HG03558 (cell line): ENCODE measurements around the gene S1PR2.
"Not testable (repeated sequence)": the region's sequence is repeated elsewhere in the genome, so short reads cannot be mapped to it uniquely, and the experiment has no call there.

Experiments
- ATAC-seq: cut with Tn5 transposase; IDR thresholded peaks from one replicate; pipeline ENCODE4 v1.9.1; 2021; ENCODE audit warnings: moderate number of reproducible peaks; ENCODE audit not compliant: unreplicated experiment; ENCODE audit errors: extremely low read depth

S1PR2 gene

DNA sequence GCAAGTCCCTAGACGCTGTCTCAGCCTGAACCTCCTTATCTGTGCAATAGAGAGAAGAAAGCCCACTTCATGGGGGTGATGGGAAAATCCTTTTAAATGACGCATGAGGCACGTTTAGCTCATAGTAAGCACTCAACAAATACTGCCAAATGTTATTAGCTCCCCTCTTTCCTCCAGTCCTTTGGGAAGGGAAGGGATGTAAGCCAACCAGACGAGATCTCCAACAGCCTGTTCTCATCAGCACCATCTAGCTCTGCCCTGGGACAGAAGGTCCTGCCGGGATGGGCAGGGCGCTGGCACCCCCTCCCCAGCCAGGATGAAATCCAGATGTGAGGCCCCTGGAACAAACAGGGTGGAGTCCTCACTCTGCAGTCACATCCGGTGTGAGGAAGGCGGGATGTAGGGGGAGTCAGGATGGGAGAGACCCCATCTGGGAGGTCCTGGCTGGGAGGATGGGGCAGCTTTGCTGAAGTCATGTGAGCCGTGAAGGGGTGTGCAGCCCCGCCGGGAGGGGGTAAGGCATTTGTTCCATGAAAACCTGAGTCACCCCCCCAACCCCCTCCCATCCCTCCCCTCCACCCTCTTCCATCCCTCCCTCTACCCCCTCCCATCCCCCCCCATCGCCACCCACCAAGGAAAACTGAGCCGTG lies 4.6 kb downstream of the S1PR2 start:
- ATAC-seq = no peak

DNA sequence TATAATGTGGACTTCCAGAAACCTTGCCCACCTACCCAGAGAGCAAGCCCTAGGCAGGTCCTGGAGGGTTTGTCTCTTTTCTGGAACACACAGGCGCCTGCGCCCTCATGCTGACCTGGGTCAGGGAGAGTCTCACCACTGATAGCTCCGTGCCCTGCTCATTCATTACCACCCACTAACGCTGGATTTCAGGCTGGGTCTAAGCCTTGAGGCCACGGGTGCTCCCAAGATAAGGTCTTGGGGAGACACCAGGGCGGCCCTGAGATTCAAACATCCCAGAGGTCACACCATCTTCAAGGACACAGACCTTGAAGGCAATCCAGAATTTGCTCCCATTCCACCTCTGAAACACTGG lies 5.1 kb downstream of the S1PR2 start:
- no peak for ATAC-seq

DNA sequence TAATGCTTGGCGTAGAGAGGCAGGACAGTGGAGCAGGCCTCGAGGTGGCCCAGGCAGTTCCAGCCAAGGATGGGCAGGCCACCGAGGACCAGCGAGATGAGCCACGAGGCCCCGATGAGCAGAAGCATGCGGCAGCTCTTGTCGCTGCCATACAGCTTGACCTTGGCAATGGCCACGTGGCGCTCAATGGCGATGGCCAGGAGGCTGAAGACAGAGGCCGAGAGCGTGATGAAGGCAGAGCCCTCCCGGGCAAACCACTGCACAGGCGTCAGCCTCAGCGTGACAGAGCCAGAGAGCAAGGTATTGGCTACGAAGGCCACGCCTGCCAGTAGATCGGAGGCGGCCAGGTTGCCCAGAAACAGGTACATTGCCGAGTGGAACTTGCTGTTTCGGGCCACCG lies 6.8 kb downstream of the S1PR2 start:
- no peak for ATAC-seq

DNA sequence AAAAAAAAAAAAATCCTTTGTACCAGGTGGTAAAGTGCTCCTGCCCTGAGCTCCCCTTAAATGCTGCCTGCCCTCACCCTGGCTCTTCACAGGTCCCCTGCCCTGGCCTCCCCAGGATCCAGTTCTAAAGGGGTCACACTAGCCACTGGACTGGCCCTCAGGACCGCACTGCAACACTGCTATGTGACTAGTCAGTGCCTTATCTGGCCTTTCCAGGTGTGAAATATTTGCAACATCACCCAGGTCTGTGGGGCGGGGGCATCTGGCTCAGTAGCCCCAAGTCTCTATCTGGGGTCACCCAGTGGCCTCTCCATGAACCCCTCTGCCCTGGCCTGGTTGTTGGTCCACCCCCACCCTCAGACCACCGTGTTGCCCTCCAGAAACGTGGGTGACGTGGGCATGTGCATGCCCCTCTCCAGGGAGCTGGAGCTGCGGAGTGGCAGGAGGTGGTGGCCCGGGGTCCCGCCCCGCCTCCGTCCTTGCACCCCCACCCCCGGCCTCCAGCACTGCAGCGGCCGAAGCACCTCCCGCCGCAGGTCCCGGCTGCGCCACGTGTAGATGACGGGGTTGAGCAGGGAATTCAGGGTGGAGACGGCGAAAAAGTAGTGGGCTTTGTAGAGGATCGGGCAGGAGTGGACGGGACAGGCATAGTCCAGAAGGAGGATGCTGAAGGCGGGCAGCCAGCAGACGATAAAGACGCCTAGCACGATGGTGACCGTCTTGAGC lies 7.5 kb downstream of the S1PR2 start:
- no peak for ATAC-seq

DNA sequence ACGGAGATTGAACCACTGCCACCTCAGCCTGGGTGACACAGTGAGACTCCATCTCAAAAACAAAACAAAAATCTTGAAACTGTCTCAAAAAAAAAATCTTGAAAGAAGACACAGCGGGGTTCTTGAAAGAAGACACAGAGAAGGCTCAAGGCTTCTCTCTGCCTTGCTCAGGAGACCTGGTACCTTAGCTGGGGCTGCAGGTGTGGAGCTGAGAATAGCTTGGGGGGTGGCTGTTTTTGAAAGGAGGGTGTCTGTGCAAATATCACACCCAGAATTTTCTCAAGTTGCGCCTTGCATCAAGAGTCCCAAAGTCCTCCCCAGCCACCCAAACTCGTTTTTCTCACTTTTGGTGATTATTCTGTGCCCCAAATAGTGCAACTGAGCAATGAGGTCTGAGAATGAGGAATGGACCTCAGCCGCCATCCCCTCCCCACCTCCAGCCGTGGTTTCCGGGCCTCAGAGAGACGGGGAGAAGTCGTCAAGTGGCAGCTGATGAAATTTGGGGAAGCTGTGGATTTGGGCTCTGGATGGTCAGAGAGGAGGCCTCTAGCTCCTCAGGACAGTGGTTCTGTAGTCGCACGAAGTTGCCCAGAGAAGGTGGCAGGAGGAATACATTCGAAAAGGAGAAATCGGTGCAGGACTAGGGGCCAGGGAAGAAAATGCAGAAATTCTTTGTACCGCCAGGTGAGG lies 8.8 kb downstream of the S1PR2 start:
- no peak for ATAC-seq

DNA sequence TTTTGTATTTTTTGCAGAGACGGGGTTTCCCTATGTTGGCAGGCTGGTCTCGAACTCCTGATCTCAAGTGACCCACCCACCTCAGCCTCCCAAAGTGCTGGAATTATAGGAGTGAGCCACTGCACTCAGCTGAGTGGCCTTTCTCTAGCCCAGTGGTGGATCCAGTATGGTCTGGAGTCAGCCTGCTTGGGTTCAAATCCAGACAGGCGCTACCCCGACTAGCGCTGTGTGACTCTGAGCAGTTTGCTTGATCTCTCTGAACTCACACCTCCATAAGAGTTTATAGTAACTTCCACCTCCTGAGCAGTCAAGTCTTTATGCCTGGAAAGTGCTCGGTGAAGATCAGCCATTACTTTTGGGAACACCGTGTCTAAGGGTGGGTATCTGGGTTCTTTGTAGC lies 10.4 kb downstream of the S1PR2 start:
- ATAC-seq = no peak

DNA sequence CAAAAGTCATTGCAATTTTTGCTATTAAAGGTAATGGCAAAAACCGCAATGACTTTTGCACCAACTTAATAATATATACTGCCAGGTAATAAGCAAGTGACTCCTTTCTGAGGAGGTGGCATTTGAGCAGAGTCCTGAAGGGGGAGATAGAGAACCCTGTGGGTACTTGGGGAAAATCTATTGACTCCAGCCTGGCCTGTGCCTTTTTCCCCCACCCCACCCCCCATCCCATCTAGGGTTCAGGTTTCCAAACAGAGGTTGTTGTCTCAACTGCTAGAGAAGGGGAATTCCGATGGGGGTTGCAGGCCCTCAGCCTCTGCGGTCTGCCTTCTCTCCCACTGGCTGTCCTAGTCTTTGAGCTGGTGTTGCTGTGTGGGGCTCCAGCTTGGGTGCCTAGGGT lies 11.5 kb downstream of the S1PR2 start:
- no peak for ATAC-seq

DNA sequence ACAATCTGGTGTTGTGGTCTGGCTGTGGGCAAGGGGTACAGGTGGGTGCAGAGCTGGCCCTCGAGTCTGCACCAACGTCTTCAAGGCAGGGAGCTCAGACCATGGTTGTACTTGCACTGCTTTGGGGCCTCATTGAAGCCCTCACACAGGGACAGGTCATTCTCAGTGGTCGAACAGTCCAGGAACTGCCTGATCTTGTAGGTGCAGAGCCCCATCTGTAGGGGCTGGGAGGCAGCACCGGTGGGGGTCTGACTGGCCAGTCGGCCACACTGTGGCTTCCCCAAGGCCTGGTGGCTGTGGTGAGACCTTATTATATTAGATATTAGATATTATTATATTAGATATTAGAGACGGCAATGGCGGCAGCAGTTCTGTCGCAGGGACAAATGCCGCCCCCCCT lies 14.0 kb downstream of the S1PR2 start:
- no peak for ATAC-seq

DNA sequence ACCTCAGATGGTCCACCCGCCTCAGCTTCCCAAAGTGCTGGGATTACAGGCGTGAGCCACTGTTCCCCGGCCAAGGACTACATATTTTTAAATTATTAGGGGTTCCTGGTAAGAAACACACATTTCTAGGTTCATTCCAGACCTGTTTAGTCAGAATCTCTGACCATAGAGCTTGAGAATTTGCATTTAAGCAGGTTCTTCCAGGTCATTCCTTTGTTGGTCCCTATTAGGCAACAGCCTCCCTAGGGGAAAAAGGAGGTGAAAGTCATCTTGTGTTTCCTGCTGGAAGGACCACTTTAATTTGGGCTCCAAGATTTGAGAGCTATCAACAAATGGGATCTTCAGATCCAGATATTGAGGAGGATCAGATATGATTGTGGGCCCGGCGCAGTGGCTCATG lies 16.3 kb downstream of the S1PR2 start:
- no peak for ATAC-seq

DNA sequence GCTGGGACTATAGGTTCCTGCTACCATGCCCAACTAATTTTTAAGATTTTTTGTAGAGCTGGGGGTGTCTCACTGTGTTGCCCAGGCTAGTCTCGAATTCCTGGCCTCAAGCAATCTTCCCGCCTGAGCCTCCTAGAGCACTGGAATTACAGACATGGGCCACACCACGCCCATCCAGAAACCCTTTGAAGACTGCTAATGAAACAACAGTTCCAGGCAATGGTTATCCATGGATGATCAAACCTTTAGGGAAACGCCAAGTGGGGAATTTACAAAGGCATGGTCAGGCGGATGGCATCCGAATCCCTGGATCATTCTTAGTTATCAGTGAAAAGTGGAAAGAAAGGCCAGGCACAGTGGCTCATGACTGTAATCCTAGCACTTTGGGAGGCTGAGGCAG lies 19.4 kb downstream of the S1PR2 start:
- no peak for ATAC-seq

DNA sequence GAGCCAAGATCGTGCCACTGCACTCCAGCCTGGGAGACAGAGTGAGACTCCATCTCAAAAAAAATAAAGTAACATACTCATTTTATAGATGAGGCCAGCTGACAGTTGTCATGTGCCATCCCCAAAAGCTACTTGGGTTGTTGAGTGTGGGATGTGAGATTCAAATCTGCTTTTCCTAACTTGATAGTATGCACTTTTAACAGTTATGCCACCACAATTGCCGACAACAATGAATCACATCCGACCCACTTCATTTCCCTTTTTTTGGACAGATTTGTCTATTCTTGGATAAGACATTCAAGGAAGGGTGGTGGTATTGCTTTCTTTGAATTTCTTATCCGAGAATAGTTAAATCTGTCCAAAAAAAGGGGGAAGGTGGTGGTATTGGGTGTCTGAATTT lies 20.1 kb downstream of the S1PR2 start:
- ATAC-seq = no peak

DNA sequence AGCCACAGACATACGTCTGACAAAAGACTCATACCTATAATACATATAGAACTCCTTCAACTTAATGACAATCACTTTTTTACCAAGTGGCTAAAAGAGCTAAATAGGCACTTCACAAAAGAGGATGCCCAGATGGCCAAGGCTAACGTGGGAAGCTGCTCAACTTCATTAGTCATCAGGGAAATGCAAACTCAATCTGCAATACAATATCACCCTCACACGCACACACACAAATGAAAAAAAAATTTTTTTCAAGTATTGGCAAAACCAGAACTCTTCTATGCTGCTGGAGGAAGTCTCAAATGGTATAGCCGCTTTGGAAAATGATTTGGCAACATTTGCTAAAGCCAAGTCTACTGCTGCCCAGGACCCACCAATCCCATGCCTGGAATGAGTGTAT lies 21.8 kb downstream of the S1PR2 start:
- ATAC-seq = no peak

DNA sequence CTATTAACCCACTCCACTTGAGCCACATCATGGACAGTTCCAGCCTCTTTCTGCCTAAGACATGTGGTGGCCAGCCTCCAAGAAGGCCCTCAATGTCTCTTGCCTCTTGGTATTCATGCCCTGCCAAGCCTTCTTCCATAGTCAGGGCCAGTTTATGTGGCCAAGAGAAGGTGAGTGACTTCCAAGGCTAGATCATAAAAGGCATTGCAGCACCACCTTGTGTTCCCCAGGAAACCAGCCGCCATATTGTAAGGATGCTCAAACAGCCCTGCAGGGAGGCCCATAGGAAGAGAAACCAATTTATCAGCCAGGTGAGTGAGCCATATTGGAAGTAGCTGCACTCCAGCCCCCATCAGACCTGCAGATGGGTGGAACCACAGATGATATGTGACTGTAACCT lies 24.1 kb downstream of the S1PR2 start:
- ATAC-seq = no peak

DNA sequence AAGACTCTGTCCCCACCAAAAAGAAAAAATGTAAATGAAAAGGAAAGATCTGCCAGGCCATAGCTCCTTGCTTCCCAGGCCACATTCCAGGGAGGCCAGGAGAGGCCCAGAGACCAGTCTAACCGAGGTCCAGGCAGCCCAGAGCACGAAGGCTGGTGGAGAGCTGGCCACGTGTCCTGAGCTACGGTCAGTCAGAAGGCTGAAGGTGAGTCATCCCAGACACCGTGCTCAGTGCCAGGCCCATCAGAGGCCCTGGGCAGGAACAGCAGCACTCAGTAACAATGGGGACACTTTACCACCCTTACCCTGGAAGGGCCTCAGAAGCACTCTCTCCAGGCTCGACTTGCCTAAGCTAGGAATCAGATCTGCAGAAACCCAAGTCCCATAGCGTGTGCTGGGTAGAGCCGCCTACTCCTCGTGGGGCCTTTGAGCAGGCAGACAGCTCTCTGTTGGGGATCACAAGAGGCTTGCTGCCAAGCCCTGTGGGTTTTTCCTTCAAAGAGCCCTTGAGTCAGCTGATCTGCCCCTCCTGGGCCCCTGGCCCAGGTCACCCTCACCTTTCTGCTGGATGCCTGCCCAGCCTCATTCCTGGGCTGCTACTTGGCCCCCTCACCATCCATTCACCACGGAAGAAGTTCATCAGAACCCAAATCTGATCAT lies 24.8 kb downstream of the S1PR2 start:
- ATAC-seq = no peak

DNA sequence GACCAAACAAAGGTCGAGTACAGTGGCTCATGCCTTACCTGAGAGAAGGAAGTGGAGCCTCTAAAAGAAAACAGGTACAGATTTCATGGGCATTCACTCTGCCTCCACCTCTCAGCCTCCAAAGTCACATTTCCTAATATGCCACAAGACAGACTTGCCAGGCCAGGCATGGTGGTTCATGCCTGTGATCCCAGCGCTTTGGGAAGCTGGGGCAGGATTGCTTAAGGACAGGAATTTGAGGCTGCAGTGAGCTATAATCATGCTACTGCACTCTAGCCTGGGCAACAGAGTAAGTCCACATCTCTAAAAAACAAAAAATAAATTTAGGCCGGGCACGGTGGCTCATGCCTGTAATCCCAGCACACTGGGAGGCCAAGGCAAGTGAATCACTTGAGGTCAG lies 25.5 kb downstream of the S1PR2 start:
- no peak for ATAC-seq

DNA sequence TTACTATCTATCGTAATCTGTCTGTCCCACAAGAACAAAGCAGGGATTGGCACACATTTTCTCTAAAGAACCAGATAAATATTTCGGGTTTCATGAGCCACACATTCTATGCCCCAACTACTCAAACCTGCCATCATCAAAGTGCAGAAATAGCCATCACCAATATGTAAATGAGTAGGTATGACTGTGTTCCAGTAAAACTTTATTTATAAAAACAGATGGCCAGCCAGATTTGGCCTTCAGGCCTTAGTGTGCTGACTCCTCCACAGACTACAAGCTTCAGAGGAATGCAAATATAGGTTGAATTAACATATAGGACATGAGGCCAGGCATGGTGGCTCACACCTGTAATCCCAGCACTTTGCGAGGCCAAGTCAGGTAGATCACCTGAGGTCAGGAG lies 27.4 kb downstream of the S1PR2 start:
- no peak for ATAC-seq

DNA sequence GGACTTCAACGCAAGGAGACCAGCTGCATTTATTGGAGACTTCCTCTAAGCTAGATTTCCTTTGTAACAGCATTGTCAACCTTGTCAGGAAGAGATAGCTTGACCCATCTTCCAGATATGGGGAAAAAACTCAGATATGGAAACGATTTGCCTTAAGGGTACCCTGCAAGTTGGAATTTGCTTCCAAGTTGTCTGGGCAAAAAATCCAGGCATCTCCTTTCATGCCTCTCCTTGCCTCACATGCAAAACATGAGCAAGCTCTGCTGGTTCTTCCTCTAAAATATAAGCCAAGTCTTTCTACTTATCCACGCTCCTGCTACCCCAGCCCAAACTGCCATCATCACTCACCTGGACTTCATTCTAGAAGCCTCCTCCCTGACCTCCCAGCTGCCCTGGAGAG lies 30.0 kb downstream of the S1PR2 start:
- no peak for ATAC-seq

DNA sequence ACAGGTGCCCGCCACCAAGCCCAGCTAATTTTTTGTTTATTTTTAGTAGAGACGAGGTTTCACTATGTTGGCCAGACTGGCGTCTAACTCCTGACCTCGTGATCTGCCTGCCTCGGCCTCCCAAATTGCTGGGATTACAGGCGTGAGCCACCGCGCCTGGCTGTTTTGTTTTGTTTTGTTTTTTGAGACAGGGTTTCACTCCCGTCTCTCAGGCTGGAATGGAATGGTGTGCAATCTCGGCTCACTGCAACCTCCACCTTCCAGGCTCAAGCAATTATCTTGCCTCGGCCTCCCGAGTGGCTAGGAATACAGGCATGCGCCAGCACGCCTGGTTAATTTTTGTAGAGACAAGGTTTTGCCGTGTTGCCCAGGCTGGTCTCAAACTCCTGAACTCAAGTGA lies 31.0 kb downstream of the S1PR2 start:
- ATAC-seq = not testable (repeated sequence)

DNA sequence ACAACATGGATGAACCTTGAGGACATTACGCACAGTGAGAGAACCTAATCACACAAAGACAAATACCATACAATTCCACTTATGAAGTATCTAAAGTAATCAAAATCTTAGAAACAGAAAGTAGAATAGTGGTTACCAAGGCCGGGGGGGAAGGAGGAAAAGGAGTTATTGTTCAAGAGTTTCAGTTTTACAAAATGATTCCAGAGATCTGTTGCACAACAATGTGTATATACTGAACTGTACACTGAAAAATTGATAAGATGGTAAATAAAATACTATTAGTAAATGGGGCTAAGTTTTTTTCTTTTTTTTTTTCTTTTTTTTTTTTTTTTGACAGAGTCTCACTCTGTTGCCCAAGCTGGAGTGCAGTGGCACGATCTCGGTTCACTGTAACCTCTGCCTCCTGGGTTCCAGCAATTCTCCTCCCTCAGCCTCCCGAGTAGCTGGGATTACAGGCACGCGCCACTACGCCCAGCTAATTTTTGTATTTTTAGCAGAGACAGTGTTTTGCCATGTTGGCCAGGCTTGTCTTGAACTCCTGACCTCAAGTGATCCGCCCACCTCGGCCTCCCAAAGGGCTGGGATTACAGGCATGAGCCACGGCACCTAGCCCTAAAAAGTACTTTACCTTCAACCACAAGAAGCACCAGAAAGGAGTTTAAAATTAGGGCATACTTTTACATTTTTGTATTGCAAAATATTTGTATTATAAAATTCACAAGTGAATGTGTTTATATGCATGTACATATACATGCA lies 32.1 kb downstream of the S1PR2 start:
- not testable (repeated sequence) for ATAC-seq

DNA sequence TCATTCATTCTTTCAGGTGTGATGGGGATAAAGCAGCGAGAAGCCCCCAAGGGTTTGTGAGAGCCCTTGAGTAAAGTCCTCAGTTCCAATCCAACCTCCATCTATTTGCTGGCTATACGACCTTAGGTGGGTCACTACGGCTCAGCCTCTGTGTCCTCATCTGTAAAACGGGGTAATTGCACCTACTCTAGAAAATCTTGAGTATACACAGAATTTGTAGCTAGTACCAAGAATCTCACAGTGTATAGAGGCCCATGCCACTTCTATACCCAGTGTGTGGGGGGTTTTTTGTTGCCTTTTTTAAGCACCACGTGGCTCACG lies 36.0 kb downstream of the S1PR2 start:
- ATAC-seq = no peak
